Colonic mucosa (tissue), 4 donors: ENCODE measurements around the gene EHD2. TPM values are rescaled to one million over a fixed set of nuclear protein-coding genes. Genes with fewer than 3 reads are reported as not detected.
"Not testable (repeated sequence)": the region's sequence is repeated elsewhere in the genome, so short reads cannot be mapped to it uniquely, and the experiment has no call there.

Experiments used
- DNase-seq: peaks from one replicate; pipeline ENCODE4 v3.0.0-alpha.2; 2020
- H3K27ac ChIP-seq: fragments of 200-600 bp; one replicate; pipeline ENCODE4 v1.8.0; 2021
- H3K27me3 ChIP-seq: fragments of 200-600 bp; one replicate; pipeline ENCODE4 v1.8.0; 2021
- H3K36me3 ChIP-seq: fragments of 200-600 bp; one replicate; pipeline ENCODE4 v1.8.0; 2021
- H3K4me1 ChIP-seq: fragments of 200-600 bp; one replicate; pipeline ENCODE4 v1.8.0; 2021; ENCODE audit warnings: mild to moderate bottlenecking
- H3K4me3 ChIP-seq: fragments of 200-600 bp; one replicate; pipeline ENCODE4 v1.8.0; 2021
- H3K9ac ChIP-seq, 2 donors: one replicate each; pipeline ENCODE4 v1.7.0; 2013; ENCODE audit warnings: control low read depth in 2 of 2, low read depth in 2 of 2, low read length in 2 of 2
- H3K9me3 ChIP-seq: fragments of 200-600 bp; one replicate; pipeline ENCODE4 v1.8.0; 2021
- intact Hi-C: fragments of 100-400 bp; cut with DNase I; formaldehyde crosslinking; loops from one replicate; pipeline ENCODE4 v1.14.1; 2022
- total RNA-seq, 2 donors: library from RNA; stranded (reverse); fragmentation: NEBNext Ultra II Directional in 1 of 2; extraction: Animal tissue kit (Norgen Biotek cat#: 25700) in 1 of 2; gene quantifications; one replicate each; pipeline ENCODE4 v1.2.1, GENCODE V29; 2021
- TF ChIP-seq, protein P1 (sequence below): fragments of 200-600 bp; IDR thresholded peaks from one replicate; pipeline ENCODE4 v1.8.0; 2022; ENCODE audit warnings: antibody characterized with exemption, mild to moderate bottlenecking
- donor health status: healthy.
- donor health status: DM: no; HTN: no; CAD: no.
- donor health status: DM: no; HTN: no; CAD: no.

Gene EHD2
- total RNA-seq, 2 donors from 2014 or later: 10.9 to 33.7 TPM

GRCh38 chr19:47776568-47776967 is 63.3 kb downstream of the EHD2 start:
- Histone ChIP-seq H3K27me3 (no peaks in the 10 kb centered on the region), H3K9me3 (no peaks in the 10 kb centered on the region), H3K4me3 (no peak overlapping the region), H3K9ac (peak overlapping the region in 1 of 2 donors; percentile 54), H3K27ac (peak overlapping the region; percentile 90), H3K36me3 (no peaks in the 10 kb centered on the region), H3K4me1 (no peaks in the 10 kb centered on the region)
- DNase-seq: peak; percentile 46
- intact Hi-C loops: no loop called here
- TF ChIP-seq, protein P1, sequence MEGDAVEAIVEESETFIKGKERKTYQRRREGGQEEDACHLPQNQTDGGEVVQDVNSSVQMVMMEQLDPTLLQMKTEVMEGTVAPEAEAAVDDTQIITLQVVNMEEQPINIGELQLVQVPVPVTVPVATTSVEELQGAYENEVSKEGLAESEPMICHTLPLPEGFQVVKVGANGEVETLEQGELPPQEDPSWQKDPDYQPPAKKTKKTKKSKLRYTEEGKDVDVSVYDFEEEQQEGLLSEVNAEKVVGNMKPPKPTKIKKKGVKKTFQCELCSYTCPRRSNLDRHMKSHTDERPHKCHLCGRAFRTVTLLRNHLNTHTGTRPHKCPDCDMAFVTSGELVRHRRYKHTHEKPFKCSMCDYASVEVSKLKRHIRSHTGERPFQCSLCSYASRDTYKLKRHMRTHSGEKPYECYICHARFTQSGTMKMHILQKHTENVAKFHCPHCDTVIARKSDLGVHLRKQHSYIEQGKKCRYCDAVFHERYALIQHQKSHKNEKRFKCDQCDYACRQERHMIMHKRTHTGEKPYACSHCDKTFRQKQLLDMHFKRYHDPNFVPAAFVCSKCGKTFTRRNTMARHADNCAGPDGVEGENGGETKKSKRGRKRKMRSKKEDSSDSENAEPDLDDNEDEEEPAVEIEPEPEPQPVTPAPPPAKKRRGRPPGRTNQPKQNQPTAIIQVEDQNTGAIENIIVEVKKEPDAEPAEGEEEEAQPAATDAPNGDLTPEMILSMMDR: no peak

GRCh38 chr19:47777245-47778048 is 64.2 kb downstream of the EHD2 start:
- H3K9me3 ChIP-seq, H3K4me1 ChIP-seq, H3K36me3 ChIP-seq, H3K27me3 ChIP-seq, intact Hi-C loops: not testable (repeated sequence)
- H3K4me3 ChIP-seq: peak overlapping the region; percentile 93
- DNase-seq: peak; percentile 61
- peak overlapping the region; percentile 90 for H3K27ac ChIP-seq
- H3K9ac ChIP-seq: peak overlapping the region; percentile 93 to 98

- H3K4me1 ChIP-seq: no peaks in the 10 kb centered on the region
- H3K27ac ChIP-seq: peak within 1 kb of the TSS; percentile 90
- peak; percentile 87 for DNase-seq
- H3K27me3 ChIP-seq: no peaks in the 10 kb centered on the region
- intact Hi-C loops: no loop called here
- peak within 1 kb of the TSS; percentile 93 for H3K4me3 ChIP-seq
- H3K36me3 ChIP-seq: no peaks in the 10 kb centered on the region
- no peaks in the 10 kb centered on the region for H3K9me3 ChIP-seq
- TF ChIP-seq, protein P1: no peak
- H3K9ac ChIP-seq: peak within 1 kb of the TSS; percentile 93 to 98
These were observed 65.1 kb downstream of the EHD2 start, which contains the start of gene SELENOW for GRCh38 chr19:47778049-47778953. SELENOW (plus strand) TSS chr19:47778703; CDS start chr19:47778786, 83 bp downstream.

DNA sequence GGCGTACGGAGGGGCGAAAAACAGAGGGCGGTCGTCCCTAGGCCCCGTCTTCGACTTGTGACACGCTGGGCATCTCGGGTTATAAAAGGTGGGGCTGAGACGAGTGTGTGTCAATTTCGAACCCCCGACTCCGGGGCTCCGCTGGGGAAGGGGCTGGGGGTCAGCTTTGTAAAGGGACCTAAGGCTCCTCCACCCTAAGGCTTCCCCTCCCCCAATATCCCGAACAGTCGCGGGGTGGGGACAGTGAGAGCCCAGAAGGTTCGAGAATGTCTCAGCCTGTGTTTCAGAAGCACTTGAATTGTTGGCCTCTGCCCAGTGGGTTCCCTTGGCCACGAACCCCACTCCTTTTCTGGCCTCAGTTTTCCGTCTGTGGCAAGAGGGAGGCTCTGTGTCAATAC is 65.7 kb downstream of the EHD2 start:
- peak overlapping the region; percentile 90 for H3K27ac ChIP-seq
- no peaks in the 10 kb centered on the region for H3K9me3 ChIP-seq
- peak; percentile 78 for DNase-seq
- TF ChIP-seq, protein P1: no peak
- H3K9ac ChIP-seq: peak overlapping the region; percentile 93 to 98
- no peaks in the 10 kb centered on the region for H3K36me3 ChIP-seq
- H3K4me1 ChIP-seq: no peaks in the 10 kb centered on the region
- H3K27me3 ChIP-seq: no peaks in the 10 kb centered on the region
- intact Hi-C loops: no loop called here
- H3K4me3 ChIP-seq: peak overlapping the region; percentile 93

DNA sequence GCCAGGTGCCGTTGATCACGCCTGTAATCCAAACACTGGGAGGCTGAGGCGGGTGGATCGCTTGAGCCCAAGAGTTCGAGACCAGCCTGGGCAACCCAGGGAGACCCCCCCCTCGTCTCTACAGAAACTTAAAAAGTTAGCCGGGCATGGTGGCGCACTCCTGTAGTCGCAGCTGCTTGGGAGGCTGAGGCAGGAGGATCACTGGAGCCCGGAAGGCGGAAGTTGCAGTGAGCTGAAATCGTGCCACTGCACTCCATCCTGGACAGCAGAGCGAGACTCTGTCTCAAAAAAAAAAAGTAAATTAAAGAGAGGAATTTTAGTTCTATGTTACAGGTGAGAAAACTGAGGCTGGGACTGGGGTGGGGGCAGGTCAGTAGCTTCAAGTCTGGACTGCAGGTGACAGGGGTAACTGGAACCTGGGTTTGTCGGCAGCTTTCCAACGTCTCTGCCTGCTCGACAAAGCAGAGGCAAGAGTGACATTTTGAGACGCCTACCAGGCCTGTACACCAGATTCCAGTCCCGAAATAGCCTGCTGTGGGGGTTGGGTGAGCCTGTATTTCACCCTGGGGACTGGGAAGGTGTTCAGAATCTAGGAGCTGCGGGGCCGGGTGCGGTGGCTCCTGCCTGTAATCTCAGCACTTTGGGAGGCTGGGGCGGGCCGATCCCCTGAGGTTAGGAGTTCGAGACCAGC is 66.4 kb downstream of the EHD2 start:
- DNase-seq: peak; percentile 53
- Histone ChIP-seq H3K9me3 (no peaks in the 10 kb centered on the region), H3K27ac (peak overlapping the region; percentile 90), H3K4me3 (peak overlapping the region; percentile 93), H3K27me3 (no peaks in the 10 kb centered on the region), H3K4me1 (no peaks in the 10 kb centered on the region), H3K9ac (peak overlapping the region; percentile 93 to 98), H3K36me3 (no peaks in the 10 kb centered on the region)
- intact Hi-C loops: no loop called here
- TF ChIP-seq, protein P1: no peak
